Naive thymus-derived CD4-positive, alpha-beta T cell (primary cell): ENCODE results near the gene ELFN2. TPM values are rescaled to one million over a fixed set of nuclear protein-coding genes. Genes with fewer than 3 reads are reported as not detected.

Source experiments
- ATAC-seq: fragments of 150-1000 bp; cut with Tn5 transposase; 2 replicates; pipeline ENCODE4 v1.10.0; 2021; ENCODE audit warnings: mild to moderate bottlenecking, moderate library complexity
- CTCF ChIA-PET: fragments of 350-600 bp; sonication (Branson Sonifier 250); formaldehyde crosslinking; loops from one replicate; lab custom pipeline; 2021; ENCODE audit warnings: antibody characterized with exemption; lab: Charles Lee
- POLR2A ChIA-PET: fragments of 350-600 bp; sonication (Branson Sonifier 250); formaldehyde crosslinking; loops from one replicate; lab custom pipeline; 2021; ENCODE audit warnings: antibody characterized with exemption, inconsistent platforms; lab: Charles Lee
- DNase-seq, 9 donors: peaks; one replicate each; pipeline versions ENCODE4 v3.0.0 to v3.0.0-alpha.2; 2020 to 2022; ENCODE audit warnings: mixed read lengths in 1 of 9
- H3K27ac ChIP-seq: one replicate; pipeline ENCODE4 v1.7.0; 2013; ENCODE audit warnings: mild to moderate bottlenecking, low read depth, low read length, moderate library complexity
- H3K27me3 ChIP-seq, 2 donors: one replicate each; pipeline ENCODE4 v1.7.0; 2013; ENCODE audit warnings: low read length in 2 of 2, mild to moderate bottlenecking in 2 of 2, moderate library complexity in 2 of 2; ENCODE audit not compliant: control insufficient read depth in 2 of 2, insufficient read depth in 2 of 2
- H3K36me3 ChIP-seq, 3 experiments: 1 replicate in 2 of 3; 2 replicates in 1 of 3; pipeline ENCODE4 v1.7.0; 2013; ENCODE audit warnings: low read length in 3 of 3, mild to moderate bottlenecking in 3 of 3, moderate library complexity in 1 of 3; ENCODE audit not compliant: insufficient read depth in 3 of 3, control insufficient read depth in 2 of 3
- H3K4me1 ChIP-seq, 2 donors: one replicate each; pipeline ENCODE4 v1.7.0; 2013; ENCODE audit warnings: low read length in 2 of 2, mild to moderate bottlenecking in 2 of 2, moderate library complexity in 1 of 2; ENCODE audit not compliant: control insufficient read depth in 2 of 2, insufficient read depth in 2 of 2
- H3K4me3 ChIP-seq: 2 replicates; pipeline ENCODE4 v1.7.0; 2013; ENCODE audit warnings: mild to moderate bottlenecking, low read length
- H3K9me3 ChIP-seq, 3 experiments: 1 replicate in 2 of 3; 2 replicates in 1 of 3; pipeline ENCODE4 v1.7.0; 2013; ENCODE audit warnings: low read length in 3 of 3; ENCODE audit not compliant: control insufficient read depth in 2 of 3
- H3K27ac Mint-ChIP-seq, 9 donors: one replicate each; pipeline ENCODE4 v1.8.0; 2020 to 2022; ENCODE audit warnings: mixed read lengths in 9 of 9, mild to moderate bottlenecking in 8 of 9, moderate library complexity in 5 of 9, inconsistent platforms in 2 of 9
- H3K27me3 Mint-ChIP-seq, 5 donors: one replicate each; pipeline ENCODE4 v1.8.0; 2021 to 2022; ENCODE audit warnings: mixed read lengths in 5 of 5, mild to moderate bottlenecking in 1 of 5
- H3K36me3 Mint-ChIP-seq, 5 donors: one replicate each; pipeline ENCODE4 v1.8.0; 2020 to 2022; ENCODE audit warnings: mixed read lengths in 5 of 5, mild to moderate bottlenecking in 3 of 5, inconsistent platforms in 1 of 5
- H3K4me1 Mint-ChIP-seq, 7 donors: one replicate each; pipeline ENCODE4 v1.8.0; 2020 to 2022; ENCODE audit warnings: mixed read lengths in 7 of 7, mild to moderate bottlenecking in 3 of 7, inconsistent platforms in 1 of 7
- H3K4me3 Mint-ChIP-seq, 10 donors: one replicate each; pipeline ENCODE4 v1.8.0; 2020 to 2022; ENCODE audit warnings: mild to moderate bottlenecking in 10 of 10, mixed read lengths in 10 of 10, moderate library complexity in 6 of 10, inconsistent platforms in 2 of 10
- H3K9me3 Mint-ChIP-seq, 11 donors: one replicate each; pipeline ENCODE4 v1.8.0; 2020 to 2022; ENCODE audit warnings: mixed read lengths in 11 of 11, mild to moderate bottlenecking in 4 of 11, inconsistent platforms in 1 of 11, moderate library complexity in 1 of 11
- intact Hi-C, 2 donors: fragments of 100-400 bp; cut with micrococcal nuclease; formaldehyde crosslinking; loops; one replicate each; pipeline ENCODE4 v1.15.1; 2023
- polyA plus RNA-seq, 2 donors: library from polyadenylated mRNA; unstranded; fragments of 300-500 nt; fragmentation: Illumina TruSeq; gene quantifications; one replicate each; pipeline ENCODE4 v1.2.3, GENCODE V29; 2021
- total RNA-seq, 6 experiments: library from RNA in 5 of 6; stranded (reverse) in 5 of 6; gene quantifications; 1 replicate in 5 of 6; 2 replicates in 1 of 6; pipeline ENCODE4 v1.2.3 and lab custom pipeline; 2021 to 2026

ELFN2 gene
- total and polyA plus RNA-seq, 7 experiments from 2014 or later: 0.10 to 0.66 (median 0.57) TPM; not detected in 2

GRCh38 chr22:37443086-37443485 lies 15.8 kb upstream of the ELFN2 start:
- no peaks in the 10 kb centered on the region for H3K9me3 ChIP-seq
- CTCF ChIA-PET: no interaction called here
- Mint-ChIP-seq H3K27ac (no peak overlapping the region), H3K9me3 (peaks cover 0 to 7% (median 2%) of the 10 kb centered on the region in 11 donors), H3K36me3 (peaks cover 0 to 26% (median 5%) of the 10 kb centered on the region in 5 donors), H3K27me3 (peaks cover 0 to 12% (median 3%) of the 10 kb centered on the region in 5 donors), H3K4me1 (peaks cover 0 to 3% (median 0%) of the 10 kb centered on the region in 7 donors), H3K4me3 (no peak overlapping the region)
- no peaks in the 10 kb centered on the region for H3K4me1 ChIP-seq
- POLR2A ChIA-PET: no interaction called here
- H3K36me3 ChIP-seq: no peaks in the 10 kb centered on the region
- DNase-seq: no peak
- H3K4me3 ChIP-seq: no peak overlapping the region
- no peak for ATAC-seq
- no peaks in the 10 kb centered on the region for H3K27me3 ChIP-seq
- no peak overlapping the region for H3K27ac ChIP-seq
- intact Hi-C loops: no loop called here

- POLR2A ChIA-PET: no interaction called here
- Histone ChIP-seq H3K36me3 (no peaks in the 10 kb centered on the region), H3K27me3 (no peaks in the 10 kb centered on the region), H3K9me3 (no peaks in the 10 kb centered on the region), H3K4me3 (no peak overlapping the region), H3K4me1 (no peaks in the 10 kb centered on the region), H3K27ac (no peak overlapping the region)
- Mint-ChIP-seq H3K9me3 (peaks cover 0 to 7% (median 2%) of the 10 kb centered on the region in 11 donors), H3K4me1 (peaks cover 0 to 3% (median 0%) of the 10 kb centered on the region in 7 donors), H3K27ac (no peak overlapping the region), H3K36me3 (peaks cover 0 to 30% (median 5%) of the 10 kb centered on the region in 5 donors), H3K27me3 (peaks cover 0 to 12% (median 3%) of the 10 kb centered on the region in 5 donors), H3K4me3 (no peak overlapping the region)
- intact Hi-C loops: no loop called here
- CTCF ChIA-PET: no interaction called here
- ATAC-seq (no peak), DNase-seq (no peak)
Measured at GRCh38 chr22:37442537-37442936, 15.3 kb upstream of the ELFN2 start.

DNA sequence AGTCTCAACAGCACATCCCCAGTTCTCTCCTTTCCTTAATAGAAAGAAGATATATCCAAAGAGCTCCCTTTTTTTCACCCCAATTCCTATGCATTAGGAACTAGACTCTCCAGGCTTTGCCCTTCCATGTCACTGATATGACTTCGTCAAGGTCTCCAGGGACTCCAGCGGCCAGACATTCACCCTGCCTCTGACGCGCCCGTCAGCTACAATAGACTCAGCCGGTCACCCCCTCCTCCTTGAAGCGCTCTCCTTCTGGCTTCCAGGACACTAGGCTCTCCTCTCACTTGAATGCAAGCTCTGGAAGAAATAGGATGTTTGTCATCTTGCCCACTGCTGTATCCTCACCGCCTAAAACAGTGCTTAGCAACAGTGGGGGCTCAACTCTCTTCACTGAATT lies 14.9 kb upstream of the ELFN2 start:
- H3K4me1 ChIP-seq: no peaks in the 10 kb centered on the region
- H3K9me3 ChIP-seq: no peaks in the 10 kb centered on the region
- ATAC-seq (no peak), DNase-seq (no peak)
- no peak overlapping the region for H3K27ac ChIP-seq
- Mint-ChIP-seq H3K4me3 (no peak overlapping the region), H3K27me3 (peaks cover 0 to 12% (median 3%) of the 10 kb centered on the region in 5 donors), H3K9me3 (peaks cover 0 to 7% (median 2%) of the 10 kb centered on the region in 11 donors), H3K36me3 (peaks cover 0 to 27% (median 5%) of the 10 kb centered on the region in 5 donors), H3K27ac (no peak overlapping the region), H3K4me1 (peaks cover 0 to 3% (median 0%) of the 10 kb centered on the region in 7 donors)
- no peaks in the 10 kb centered on the region for H3K36me3 ChIP-seq
- H3K4me3 ChIP-seq: no peak overlapping the region
- intact Hi-C loops: no loop called here
- CTCF ChIA-PET: no interaction called here
- POLR2A ChIA-PET: interaction anchor here (0.6 kb wide), 1 partner anchor 1151 kb away, joined by 3 read pairs; no protein-coding TSS in a partner anchor
- H3K27me3 ChIP-seq: no peaks in the 10 kb centered on the region

DNA sequence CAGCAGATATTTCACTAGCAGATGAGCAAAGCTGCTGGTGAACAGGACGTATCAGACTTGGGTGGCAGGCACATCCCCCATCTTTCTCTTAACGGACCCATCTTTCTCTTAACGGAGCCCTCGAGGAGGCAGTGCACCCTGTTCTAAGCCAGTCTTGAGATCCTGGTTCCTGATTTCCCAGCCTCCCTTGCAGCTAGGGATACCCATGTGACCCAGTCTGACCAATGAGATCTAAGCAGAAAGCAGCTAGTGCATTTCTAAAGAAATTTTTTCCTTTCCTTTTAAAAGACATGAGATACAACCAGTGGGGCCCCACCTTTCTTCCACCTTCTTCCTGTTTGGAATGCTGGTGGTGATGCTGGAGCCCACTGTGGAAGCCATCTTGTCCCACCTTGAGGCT lies 13.6 kb upstream of the ELFN2 start:
- ChIA-PET POLR2A (no interaction called here), CTCF (no interaction called here)
- intact Hi-C loops: no loop called here
- H3K4me3 Mint-ChIP-seq: no peak overlapping the region
- Histone ChIP-seq H3K36me3 (no peaks in the 10 kb centered on the region), H3K27ac (no peak overlapping the region), H3K4me3 (no peak overlapping the region), H3K4me1 (no peaks in the 10 kb centered on the region), H3K27me3 (no peaks in the 10 kb centered on the region), H3K9me3 (no peaks in the 10 kb centered on the region)
- H3K9me3 Mint-ChIP-seq: peaks cover 0 to 7% (median 2%) of the 10 kb centered on the region in 11 donors
- peaks cover 0 to 3% (median 0%) of the 10 kb centered on the region in 7 donors for H3K4me1 Mint-ChIP-seq
- ATAC-seq: no peak
- H3K36me3 Mint-ChIP-seq: peaks cover 0 to 26% (median 5%) of the 10 kb centered on the region in 5 donors
- H3K27me3 Mint-ChIP-seq: peaks cover 0 to 10% (median 3%) of the 10 kb centered on the region in 5 donors
- no peak for DNase-seq
- H3K27ac Mint-ChIP-seq: no peak overlapping the region

DNA sequence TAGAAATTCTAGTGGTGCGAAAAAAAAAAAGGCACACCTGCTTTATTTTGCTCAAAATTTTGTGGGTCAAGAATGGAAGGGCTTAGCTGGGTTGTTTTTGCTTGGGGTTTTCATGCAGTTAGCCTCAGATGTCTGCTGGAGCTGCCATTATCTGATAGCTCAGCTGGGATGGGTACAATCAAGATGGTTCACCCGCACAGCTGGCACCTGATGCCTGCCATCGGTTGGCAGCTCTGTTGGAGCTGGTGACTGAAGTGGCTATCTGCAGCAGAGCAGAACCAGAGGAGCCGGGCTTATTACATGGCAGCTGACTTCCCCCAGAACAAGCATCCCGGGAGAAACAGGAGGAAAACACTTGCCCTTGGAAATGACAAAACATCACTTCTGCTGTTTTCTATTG lies 12.1 kb upstream of the ELFN2 start:
- no peaks in the 10 kb centered on the region for H3K9me3 ChIP-seq
- DNase-seq (no peak), ATAC-seq (no peak)
- Mint-ChIP-seq H3K27me3 (peaks cover 0 to 12% (median 3%) of the 10 kb centered on the region in 5 donors), H3K4me3 (no peak overlapping the region), H3K9me3 (peaks cover 0 to 7% (median 2%) of the 10 kb centered on the region in 11 donors), H3K27ac (peak overlapping the region in 2 of 9 donors; percentile 2 to 14), H3K36me3 (peaks cover 0 to 26% (median 5%) of the 10 kb centered on the region in 5 donors), H3K4me1 (peaks cover 0 to 3% (median 0%) of the 10 kb centered on the region in 7 donors)
- no peaks in the 10 kb centered on the region for H3K4me1 ChIP-seq
- H3K27me3 ChIP-seq: no peaks in the 10 kb centered on the region
- ChIA-PET CTCF (interaction anchor here (0.8 kb wide), 1 partner anchor 19 kb away, joined by 3 read pairs; no protein-coding TSS in a partner anchor), POLR2A (no interaction called here)
- H3K27ac ChIP-seq: no peak overlapping the region
- H3K4me3 ChIP-seq: no peak overlapping the region
- no peaks in the 10 kb centered on the region for H3K36me3 ChIP-seq
- intact Hi-C loops: no loop called here

DNA sequence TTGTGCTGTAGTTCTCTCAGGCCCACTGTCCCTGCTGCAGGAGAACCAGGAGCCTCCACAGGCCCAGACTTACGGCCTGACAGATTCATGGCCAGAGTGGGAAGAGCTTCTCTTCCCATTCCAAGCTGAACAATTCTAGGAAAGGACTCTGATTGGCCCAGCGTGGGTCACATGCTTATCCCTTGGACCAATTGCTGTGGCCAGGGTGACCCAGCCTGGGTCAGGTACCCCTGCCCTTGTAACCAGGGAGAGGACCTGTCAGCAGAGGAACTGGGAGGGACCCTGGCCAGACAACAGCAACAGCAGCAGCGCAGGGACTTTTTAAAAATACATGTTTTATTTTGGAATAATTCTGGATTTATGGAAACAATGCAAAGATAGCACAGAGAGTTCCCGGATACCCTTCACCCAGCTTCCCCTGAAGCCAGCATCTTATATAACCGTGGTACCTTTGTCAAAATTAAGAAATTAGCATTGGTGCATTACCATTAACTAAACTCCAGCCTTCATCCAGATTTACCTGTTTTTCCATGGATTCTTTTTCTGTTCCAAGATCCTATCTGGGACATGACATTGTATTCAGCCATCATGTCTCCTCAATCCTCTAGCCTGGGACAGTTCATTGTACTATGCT lies 8.8 kb upstream of the ELFN2 start:
- Mint-ChIP-seq H3K27me3 (peaks cover 4 to 23% (median 16%) of the 10 kb centered on the region in 5 donors), H3K4me3 (no peak overlapping the region), H3K27ac (no peak overlapping the region), H3K9me3 (peaks cover 0 to 8% (median 0%) of the 10 kb centered on the region in 11 donors), H3K36me3 (peaks cover under 1 to 16% (median 13%) of the 10 kb centered on the region in 5 donors), H3K4me1 (peaks cover 0 to 18% (median 0%) of the 10 kb centered on the region in 7 donors)
- ChIA-PET CTCF (no interaction called here), POLR2A (no interaction called here)
- no peak for ATAC-seq
- Histone ChIP-seq H3K27me3 (no peaks in the 10 kb centered on the region), H3K9me3 (no peaks in the 10 kb centered on the region), H3K4me1 (no peaks in the 10 kb centered on the region), H3K27ac (no peak overlapping the region), H3K36me3 (no peaks in the 10 kb centered on the region), H3K4me3 (no peak overlapping the region)
- DNase-seq: no peak
- intact Hi-C loops: no loop called here
